ENCODE data around the gene PRODH2.
"Not testable (repeated sequence)": the region's sequence is repeated elsewhere in the genome, so short reads cannot be mapped to it uniquely, and the experiment has no call there.

Gene PRODH2

DNA sequence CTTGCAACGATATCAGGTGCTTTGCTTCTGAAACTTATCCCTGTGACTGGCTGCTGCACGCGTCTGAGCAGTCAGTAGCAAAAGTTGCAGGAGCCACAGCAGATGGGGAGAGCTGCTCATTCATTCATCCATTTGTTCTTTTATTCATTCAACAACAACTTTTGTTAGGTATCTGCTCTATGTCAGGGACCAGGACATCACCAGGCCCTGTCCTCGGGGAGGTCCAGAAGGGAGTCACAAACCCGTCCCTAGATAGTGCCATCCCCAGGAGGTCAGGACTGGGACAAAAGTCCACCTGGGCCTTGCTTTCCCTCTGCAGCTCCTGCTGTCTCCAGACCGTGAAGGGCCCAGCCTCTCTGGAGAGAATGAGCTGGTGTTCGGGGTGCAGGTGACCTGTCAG lies 34.7 kb downstream of the PRODH2 start:
- no peak for DNase-seq

DNA sequence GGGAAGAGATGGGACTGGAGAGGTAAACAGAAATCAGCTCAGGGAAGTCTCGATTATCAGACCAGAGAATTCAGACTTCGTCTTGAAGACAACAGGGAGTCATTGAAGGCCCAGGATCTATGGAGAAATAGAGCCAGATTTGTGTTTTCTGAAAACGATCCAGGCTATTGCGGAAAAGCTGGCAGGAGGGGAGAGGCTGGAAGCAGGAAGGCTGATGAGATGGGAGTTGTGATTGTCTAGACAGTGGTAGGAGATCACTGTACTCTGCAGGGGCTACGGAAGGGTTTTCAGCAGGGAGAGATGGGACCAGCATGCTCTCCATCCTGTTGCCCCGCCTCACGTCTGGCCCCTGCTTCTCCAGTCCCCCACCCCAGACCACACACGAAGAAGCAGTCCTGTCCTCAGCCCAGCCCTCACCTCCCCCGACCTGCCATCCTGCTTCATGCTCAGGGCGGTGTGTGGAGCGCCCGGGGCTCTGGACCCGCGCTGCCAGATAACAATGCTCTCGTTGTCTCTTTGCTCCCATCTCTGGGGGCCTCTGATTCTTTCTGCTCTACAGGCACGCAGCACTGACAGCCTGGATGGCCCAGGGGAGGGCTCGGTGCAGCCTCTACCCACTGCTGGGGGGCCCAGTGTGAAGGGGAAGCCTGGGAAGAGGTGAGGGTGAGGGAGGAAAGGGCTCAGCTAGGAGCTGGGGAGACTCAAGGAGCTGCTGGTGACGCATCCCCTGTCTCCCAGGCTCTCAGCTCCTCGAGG lies 35.4 kb downstream of the PRODH2 start:
- no peak for DNase-seq

DNA sequence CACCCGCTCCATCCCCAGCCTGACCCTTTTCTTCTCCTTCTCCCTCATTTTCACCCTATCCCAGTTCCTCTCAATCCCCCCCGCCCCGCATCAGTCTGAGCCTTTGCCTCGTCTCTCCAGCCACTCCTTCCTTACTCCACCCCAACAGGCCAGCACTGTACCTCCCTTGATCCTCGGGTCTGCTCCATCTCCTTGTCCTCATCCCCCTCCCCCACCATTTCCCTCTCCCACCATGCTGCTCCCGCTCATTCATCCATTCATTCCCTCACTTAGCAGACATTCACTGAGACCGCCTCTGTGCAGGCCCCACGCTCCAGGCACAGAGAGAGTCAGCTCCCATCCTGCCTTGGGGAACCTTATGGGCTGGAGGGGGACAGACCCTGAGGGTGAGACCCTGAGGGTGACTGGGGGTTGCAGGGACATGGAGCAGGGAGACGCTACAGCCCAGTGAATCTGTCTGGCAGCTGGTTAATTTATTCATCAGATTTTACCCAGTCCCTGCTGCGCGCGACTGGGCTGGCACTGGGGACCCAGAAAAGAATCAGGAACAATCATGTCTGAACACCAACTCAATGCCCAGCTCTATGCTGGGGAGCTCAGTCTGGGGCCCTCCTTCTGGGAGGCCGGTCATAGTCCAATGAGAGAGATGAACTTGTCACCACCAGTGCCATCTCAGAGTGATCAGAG lies 36.4 kb downstream of the PRODH2 start:
- DNase-seq: no peak

DNA sequence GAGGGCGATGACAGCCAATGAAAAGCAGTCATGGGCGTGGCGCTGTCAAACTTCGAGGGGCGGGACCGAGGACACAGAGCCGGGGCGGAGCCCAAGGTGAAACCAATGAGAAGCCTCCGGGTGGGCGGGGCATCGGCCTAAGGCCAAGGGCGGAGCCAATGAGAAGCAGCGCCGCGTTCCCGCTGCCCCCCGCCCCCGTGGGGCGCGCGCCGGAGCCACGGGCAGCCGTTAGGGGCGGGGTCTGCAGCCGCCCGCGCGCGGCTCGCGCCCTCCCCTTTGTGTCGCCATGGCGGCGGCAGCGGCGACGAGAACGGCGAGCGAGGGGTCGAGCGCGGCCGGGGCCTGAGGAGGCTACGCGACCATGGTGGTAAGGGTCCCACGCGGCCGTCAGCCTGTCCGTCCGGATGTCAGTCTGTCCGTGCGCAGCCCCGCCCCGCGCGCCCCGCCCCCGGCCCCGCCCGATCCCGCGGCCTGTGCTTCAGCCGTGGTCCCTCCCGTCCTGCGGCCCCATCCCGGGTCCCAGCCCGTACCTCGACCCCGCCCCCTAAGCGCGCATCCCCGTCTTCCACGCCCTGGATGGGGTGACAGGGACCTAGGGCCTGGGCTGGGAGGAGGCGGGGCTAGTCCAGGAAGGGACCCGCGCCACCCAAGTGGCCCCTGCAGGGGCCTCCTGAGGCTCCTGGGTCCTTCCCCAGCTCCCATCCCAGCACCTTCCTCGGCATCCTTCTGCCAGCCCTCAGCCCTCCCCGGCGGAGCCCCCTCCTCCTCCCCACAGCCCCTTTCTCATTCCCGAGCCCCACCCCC lies 37.1 kb downstream of the PRODH2 start, which contains the start of gene ARHGAP33:
Gene ARHGAP33 (plus strand): TSS at position 267 of the 804 bp plus-strand sequence. CDS start 95 bp downstream, at position 362.
- peak; percentile 98 for DNase-seq

DNA sequence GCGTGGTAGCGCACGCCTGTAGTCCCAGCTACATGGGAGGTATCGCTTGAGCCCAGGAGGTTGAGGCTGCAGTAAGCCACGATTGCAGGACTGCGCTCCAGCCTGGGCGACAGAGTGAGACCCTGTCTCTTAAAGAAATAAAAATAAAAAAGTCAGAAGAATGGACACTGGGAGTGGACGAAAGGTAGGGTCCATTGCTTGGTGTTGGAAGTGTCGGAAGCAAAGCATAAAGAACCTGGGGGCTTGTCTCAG lies 37.7 kb downstream of the PRODH2 start:
- no peak for DNase-seq

DNA sequence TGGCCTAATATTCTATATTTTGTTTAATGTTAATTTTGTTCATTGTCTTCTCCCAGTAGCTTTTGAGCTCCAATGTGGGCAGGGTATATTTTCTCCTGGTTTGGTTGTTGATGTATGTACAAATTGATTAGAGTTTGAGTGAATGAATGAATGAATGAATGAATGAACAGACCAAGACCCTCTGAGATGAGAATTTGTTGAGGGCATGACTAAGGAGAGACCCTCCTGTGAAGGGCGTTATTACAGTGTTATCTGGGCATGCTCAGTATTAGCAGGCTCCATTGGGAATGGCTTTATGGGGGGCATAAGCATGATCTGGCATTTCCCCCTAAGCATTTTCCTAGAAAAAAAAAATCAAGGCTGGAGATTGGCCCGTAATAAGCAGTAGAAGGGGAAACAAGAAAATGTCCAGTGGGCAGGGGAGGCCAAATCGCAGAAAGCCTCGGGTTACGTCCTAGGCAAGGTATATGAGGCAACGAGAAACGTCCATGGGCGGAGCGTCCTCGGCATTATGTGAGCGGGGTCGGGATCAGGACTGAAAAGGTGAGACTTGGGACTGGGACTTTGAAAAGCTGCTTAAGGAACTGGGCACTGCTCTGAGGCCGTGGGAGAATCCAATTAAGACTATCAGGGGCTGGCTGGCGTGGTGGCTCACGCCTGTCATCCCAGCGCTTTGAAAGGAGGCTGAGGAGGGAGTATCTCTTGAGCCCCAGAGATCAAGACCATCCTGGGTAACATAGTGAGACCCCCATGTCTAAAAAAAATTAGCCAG lies 38.2 kb downstream of the PRODH2 start:
- DNase-seq: no peak

DNA sequence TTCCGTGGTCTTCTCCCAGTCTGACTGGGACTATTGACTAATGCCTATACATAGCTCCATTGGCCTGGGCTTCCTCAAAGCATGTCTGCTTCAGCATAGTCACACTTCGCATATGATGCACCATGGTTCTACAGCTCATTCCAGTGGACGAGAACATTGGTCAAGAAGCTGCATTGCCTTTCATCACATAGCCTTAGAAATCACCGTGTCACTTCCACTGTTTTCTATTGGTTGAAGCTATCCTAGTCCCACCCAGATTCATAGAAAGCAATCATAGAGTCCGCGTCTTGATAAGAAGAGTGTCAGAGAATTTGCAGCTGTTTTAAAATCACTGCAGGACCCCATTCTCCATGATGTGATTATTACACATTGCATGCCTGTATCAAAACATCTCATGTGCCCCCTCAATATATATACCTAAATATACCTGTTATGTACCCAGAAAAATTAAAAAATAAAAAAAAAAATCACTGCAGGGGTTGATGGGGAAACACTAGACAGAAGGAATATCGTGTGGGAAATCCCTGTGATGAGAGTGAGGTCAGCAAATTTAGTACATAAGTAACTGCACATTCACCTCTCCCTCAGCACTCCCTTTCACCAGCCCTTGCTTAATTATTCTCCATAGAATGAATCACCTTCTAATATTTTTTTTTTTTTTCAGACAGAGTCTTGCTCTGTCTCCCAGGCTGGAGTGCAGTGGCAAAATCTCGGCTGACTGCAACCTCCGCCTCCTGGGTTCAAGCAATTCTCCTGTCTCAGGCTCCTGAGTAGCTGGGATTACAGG lies 39.4 kb downstream of the PRODH2 start:
- DNase-seq: no peak

DNA sequence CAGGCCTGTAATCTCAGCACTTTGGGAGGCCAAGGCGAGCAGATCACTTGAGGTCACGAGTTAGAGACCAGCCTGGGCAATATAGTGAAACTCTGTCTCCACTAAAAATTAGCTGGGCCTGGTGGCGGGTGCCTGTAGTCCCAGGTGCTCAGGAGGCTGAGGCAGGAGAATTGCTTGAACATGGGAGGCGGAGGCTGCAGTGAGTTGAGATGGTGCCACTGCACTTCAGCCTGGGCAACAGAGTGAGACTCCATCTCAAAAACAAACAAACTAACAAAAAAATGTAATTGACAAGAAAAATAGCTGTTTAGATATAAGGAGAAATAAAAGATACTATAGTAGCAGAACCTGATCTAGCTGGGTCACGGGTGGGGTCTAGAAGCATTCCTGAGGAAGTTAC lies 40.3 kb downstream of the PRODH2 start:
- not testable (repeated sequence) for DNase-seq

DNA sequence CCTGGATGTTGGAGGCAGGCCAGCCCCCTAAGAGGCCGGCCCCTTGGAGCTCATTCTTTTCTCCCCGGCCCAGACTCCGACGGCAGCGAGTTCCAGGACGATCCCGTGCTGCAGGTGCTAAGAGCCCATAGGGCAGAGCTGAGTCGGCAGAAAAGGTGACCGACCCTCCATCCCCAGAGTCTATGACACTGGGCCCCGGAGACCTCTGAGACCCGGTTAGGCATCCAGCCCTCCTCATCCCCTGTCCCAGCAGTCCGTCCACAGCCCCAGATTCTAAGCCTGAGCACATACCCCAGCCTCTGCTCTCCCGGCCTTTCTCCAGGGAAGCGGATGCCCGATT lies 44.6 kb downstream of the PRODH2 start:
- no peak for DNase-seq

DNA sequence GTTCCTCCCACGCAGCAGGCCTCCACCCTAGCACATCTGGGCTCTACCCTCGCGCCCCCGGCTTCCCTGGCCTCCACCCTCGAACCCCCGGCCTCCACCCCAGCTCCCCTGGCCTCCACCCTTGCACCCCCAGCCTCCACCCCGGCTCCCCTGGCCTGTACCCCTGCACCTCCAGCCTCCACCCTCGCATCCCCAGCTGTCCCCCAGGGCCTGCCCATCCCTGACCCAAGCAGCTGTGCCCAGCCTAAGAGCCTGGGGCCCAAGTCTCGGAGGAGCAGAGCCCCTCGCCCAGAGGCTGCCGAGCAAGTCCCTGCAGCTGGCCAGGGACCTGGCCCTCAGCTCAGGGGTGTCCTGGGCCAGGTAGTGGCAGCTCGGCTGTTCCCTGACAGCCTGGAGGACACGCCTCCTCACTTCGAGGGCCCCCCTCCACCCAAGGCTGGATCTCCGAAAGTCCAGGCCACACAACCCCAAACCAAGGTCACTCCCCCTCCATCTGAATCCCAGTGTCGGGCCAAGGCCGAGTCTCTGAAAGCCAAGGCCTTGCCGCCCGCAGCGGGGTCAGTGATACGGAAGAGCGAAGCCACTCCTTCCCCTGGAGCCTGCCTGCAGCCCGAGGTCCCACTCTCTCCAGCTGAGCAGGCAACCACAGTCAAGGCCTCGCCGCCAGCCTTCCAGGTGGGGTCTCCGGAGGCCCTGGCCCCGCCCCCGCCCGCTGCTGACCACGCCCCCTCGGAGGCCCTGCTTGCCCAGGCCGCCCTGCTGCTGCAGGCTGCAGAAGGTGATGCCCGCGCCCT lies 45.2 kb downstream of the PRODH2 start:
- no peak for DNase-seq

DNA sequence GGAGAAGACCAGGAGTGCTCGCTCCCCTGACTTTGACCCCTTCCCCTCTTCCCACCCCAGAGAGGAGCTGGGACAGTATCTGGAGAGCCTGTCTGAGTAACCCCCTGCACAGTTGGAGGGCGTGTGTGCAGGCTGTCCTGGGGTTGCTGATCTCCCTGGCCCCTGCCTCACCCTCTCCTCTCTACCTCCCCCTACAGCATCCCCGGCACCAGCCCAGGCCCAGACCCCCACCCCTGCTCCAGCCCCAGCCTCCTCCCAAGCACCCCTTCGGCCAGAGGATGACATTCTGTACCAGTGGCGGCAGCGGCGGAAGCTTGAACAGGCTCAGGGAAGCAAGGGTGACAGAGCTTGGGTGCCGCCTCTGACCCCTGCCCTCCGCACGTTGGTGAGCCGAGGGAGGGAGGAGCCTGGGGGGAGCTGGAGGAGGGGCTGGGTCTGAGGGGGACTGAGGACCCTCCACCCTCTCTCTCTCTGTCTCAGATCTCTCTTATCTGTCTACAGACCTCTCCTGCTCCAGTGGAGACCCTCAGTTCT lies 46.0 kb downstream of the PRODH2 start:
- DNase-seq: no peak

DNA sequence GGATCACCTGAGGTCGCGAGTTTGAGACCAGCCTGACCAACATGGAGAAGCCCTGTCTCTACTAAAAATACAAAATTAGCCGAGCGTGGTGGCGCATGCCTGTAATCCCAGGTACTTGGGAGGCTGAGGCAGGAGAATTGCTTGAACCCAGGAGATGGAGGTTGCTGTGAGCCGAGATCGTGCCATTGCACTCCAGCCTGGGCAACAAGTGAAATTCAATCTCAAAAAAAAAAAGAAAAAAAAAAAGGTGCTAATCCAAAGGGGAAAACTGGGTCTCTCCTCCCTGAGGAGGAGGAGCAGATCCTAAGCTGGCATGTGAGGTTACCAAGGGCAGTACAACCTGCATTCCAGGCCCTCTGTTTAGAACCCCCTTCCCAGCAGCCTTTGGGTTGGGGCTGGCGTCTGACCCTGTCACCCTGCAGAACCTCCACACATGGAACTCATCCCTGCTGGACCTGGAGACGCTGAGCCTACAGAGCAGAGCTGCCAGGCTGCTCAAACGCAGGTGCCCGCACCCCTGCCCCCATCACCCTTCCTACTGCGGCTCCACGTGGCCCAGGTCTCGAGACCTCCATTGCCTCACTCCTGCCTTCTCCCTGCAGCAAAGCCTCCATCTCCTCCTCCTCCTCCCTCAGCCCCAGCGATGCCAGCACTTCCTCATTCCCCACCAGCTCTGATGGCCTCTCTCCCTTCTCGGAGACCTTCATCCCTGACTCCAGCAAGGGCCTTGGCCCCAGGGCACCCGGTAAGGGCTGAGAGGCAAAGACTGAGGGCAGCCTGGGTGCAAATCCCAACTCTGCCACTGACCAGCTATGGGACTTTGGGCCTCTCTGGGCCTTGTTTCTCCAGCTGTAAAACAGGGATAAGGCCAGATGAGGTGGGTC lies 48.0 kb downstream of the PRODH2 start:
- DNase-seq: no peak

DNA sequence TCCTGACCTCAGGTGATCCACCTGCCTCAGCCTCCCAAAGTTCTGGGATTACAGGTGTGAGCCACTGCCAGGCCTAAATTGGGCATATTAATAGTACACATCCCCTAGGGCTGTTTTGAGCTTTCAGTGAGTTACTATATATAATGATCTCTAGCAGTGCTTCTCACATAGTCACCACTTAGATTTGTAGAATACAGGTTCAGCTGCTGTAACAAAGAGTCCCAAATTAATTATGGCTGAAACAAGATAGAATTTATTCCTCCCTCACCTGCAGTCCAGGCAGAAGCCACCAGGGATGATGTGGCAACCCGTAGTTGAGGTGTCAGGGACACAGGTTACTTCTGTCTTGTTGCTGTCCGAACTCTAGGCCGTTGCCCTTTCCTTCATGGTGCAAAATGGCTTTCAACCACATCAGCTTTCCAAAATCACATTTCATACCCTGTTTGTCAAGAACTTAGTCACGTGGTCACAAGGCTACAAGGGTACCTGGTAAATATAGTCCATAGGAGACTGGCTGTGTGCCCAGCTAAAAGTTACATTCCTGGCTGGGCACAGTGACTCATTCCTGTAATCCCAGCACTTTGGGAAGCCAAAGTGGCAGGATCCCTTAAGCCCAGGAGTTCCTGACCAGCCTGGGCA lies 51.8 kb downstream of the PRODH2 start:
- DNase-seq: no peak

DNA sequence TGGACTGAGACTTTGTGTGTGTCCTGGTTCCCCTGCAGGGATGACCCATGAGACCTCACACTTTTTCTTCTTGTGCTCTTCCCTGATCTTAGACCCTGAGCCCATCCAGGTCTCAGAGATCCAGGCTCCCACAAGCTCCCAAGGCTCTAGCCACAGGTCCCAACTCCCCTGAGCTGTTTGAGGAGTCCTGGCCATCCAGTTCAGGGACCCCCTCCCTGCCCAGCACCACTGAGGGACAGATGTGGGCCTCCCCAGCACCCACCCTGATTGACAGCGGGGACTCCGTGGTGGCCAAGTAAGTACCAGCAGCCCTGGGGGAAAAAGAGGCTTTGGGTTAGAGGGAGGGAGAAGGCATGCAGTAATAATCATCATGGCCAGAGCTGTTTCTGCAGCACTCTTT lies 52.9 kb downstream of the PRODH2 start:
- DNase-seq: no peak

DNA sequence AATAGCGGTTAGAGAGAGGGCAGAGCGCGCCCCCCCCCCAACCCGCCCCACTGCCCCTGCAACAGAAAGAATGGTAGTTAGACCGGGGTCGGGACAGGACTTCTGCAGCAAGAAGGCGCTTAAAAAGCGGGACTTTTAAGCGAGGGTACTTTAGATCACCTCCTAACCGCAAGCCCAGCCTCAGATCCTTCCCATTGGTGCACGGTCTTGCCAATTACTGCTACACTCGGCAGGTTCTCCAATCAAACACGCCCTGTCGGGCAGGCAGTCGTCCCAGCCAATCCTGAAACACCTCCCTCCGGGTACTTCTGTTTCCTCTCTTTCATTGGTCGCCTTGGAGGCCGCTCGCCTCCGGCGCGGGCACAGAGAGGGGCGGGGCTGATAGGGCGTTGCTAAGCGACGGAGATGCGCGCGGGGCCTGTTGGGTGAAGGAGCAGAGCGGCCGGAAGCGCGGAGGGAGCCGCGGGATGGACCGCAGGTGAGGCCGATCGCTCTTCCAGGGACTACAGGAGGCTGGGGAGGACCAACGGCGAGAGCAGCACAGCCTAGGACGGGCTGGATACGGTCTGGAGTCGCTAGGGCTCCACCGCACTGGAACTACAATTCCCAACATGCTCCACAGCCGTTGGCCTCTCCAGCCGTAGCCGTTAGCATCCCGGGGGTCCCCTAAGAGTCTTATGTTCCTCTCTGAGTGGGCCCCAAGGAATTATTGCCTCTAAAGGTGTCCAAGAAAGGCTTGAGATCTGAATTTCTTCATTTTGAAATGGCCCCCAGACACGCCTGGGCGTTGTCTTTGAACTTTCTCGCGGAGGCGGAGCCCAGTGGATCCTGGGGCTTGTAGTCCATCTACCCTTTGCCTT lies 54.7 kb downstream of the PRODH2 start, which contains the start of gene PROSER3:
Gene PROSER3 (plus strand): TSS at position 428 of the 860 bp plus-strand sequence. CDS start 40 bp downstream, at position 468.
- peak; percentile 98 for DNase-seq

DNA sequence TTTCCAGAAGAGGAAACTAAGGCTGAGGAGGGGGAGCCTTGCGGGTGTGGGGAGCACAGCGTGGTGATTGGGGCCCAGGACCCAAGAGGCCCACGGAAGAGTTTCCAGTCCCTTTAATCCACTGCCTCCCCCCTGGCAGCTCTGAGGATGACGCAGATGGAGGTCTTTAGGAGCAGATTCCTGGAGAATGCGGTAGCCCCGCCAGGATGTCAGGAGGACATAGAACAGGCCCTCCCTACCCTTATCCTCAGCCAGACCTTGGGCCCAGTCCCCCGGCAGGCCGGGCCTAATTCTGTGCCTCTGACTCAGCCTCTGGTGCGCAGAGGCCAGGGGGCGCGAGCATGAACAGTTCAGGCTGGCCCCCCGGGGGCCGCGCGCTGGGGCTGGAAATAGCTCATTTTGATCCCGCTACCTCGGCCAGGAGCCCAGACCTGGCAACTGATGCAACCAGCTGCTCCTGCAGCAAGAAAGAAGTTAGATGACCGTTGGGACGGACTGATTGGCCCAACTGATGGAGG lies 55.4 kb downstream of the PRODH2 start:
- DNase-seq: peak; percentile 79

DNA sequence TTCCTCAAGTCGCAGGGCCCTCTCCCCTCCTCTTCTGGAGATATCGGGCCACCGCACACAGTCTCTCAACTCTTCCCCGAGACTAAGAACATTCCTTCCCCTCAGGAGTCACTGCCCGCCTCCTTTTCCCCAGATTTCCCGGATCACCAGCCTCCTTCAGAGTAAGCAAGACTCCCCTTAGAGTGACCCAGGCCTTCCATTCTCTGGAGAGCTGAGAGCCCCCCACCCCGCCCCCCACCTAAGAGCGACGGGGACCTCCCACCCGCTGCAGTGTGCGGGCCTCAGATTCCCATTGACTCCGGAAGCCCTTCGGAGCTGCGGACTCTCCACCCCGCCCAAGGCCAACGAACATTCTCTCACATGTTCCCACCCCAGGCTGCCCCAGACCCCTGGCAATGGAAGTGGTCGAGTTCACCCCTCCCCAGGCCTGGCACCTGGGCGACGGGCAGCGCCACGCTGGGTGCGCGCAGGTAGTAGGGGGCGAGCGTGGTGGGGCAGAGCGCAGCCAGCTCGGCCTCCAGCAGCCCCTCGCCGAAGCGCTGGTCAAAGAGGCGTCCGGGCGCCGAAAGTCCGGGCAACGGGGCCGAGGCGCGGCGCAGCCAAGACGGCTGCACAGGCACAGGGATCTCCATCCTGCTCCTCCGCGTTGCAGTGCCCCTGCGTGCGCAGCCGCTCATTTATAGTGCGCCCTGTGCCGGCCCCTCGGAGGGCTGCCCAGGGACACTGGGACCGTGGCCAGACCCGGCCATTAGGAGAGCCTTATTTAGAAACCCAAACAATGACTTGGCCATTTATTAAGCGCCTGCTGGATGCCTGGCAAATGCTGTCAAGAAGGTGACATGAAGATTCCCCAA lies 56.0 kb downstream of the PRODH2 start, which contains the start of gene HSPB6:
Gene HSPB6 (minus strand): TSS at position 653 of the 854 bp plus-strand sequence. CDS start 21 bp downstream, at position 632.
- no peak for DNase-seq
